ENCODE results near the gene TNFAIP8L1.
"Not testable (repeated sequence)": the region's sequence is repeated elsewhere in the genome, so short reads cannot be mapped to it uniquely, and the experiment has no call there.

TNFAIP8L1 gene

DNA sequence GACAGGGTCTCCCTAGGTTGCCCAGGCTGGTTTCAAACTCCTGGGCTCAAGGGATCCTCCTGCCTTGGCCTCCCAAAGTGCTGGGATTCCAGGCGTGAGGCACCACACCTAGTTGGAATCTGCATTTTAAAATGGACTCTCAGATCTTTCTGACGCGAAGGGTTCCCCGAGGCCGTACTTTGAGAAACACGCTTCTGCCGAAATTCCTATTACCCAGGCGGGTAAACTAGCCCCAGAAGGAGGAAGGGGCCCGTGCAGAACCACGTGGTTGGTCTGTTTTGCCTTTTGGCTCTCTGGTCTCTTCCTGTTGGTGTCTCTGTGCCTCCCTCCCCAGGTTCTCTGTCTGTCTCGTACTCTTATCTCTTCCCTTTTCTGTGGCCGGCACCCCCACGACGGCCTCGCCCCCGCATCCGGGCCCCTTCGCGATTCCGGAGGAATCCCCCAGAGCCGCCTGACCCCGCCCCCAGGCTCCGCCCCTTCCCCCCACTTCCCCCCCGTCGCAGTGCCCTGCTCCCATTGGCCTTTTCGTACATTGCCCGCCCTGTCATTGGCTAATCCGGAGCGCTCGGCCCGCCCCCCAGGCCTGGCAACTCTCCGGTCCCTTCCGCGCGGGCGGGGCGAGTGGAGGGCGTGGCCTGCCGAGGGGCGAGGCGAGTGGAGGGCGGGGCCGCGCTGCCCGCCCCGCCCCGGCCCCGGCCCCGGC is at the start of gene TNFAIP8L1:
TSS of gene TNFAIP8L1 (plus strand) at position 689 of the 703 bp plus-strand sequence. CDS start 12,354 bp downstream, outside the sequence.
- peak; percentile 95 for DNase-seq

- peak; percentile 20 for DNase-seq
Observed at GRCh38 chr19:4589579-4590410, 49.5 kb upstream of the TNFAIP8L1 start.

- no peak for DNase-seq
Observed at GRCh38 chr19:4590559-4590958, 48.8 kb upstream of the TNFAIP8L1 start.

GRCh38 chr19:4591320-4591719 is 48.0 kb upstream of the TNFAIP8L1 start:
- no peak for DNase-seq

DNA sequence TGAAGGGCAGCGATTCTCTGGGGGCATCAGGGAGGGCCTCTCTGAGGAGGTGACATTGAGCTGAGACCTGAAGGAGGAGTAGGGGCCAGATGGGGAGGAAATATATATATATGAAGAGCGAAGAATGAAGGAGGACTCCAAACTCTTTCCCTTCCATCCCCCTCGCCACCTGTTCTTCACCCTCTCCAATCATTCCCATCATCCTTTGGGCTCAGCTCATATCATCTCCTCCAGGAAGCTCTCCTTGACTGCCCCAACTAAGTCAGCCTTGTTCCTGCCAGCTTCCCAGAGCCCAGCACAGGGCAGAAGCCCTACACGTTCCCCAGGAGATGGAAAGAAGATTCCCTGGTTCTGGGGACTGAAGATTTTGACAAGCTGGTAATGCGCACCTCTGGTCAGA is 46.9 kb upstream of the TNFAIP8L1 start:
- no peak for DNase-seq

GRCh38 chr19:4593409-4593851 is 45.9 kb upstream of the TNFAIP8L1 start:
- DNase-seq, result peak; percentile 90

- no peak for DNase-seq
Observed at GRCh38 chr19:4594201-4594600, 45.1 kb upstream of the TNFAIP8L1 start.

DNA sequence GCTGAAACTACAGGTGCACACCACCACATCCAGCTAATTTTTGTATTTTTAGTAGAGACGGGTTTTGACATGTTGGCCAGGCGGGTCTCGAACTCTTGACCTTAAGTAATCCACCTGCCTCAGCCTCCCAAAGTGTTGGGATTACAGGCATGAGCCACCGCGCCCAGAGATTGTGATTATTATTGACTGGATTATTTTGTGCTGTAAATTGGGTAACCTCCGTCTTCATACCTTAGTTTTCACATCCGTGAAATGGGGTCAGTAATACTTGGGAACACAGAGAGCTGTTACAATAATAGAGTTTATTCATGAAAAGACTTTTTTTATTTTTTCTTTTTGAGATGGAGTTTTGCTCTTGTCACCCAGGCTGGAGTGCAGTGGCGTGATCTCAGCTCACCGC is 44.2 kb upstream of the TNFAIP8L1 start:
- not testable (repeated sequence) for DNase-seq

DNA sequence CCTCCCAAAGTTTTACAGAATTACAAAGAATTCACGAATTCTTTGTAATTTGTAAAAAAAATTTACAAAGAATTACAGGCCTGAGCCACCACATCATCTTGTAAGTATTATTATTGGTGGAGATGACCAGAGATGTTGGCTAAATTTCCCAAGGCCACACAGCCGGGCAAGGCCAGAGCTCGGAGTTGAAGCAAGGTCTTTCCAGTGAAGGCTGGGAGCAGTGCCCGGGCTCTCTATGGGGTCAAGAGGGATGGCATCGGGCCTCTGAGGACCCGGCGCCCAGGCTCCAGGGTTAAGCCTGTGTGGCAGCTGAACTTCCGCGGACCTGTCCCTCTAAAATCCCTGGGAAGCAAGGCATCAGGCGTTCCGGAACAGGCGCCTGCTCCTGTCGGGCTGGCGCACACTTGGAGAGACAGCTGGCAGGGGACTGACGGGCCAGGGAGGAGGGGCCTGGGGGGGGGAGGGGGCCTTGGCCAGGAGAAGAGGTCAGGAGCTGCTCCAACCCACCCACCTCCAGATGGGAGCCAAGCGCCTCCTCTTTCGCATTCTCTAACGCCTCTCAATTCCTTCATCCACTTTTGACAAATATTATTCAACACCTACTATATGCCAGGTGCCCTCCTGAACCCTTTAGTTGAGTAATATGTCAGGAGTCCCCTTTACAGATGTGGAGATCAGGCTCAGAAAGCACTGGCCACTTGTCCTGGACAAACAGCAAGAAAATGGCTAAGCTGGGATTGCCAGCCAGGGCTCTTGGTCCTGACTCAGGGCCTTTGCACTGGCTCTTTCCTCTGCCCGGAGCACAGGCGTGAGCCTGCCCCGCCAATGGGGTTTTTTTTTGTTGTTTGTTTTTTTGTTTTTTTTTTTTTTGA is 43.0 kb upstream of the TNFAIP8L1 start:
- no peak for DNase-seq

DNA sequence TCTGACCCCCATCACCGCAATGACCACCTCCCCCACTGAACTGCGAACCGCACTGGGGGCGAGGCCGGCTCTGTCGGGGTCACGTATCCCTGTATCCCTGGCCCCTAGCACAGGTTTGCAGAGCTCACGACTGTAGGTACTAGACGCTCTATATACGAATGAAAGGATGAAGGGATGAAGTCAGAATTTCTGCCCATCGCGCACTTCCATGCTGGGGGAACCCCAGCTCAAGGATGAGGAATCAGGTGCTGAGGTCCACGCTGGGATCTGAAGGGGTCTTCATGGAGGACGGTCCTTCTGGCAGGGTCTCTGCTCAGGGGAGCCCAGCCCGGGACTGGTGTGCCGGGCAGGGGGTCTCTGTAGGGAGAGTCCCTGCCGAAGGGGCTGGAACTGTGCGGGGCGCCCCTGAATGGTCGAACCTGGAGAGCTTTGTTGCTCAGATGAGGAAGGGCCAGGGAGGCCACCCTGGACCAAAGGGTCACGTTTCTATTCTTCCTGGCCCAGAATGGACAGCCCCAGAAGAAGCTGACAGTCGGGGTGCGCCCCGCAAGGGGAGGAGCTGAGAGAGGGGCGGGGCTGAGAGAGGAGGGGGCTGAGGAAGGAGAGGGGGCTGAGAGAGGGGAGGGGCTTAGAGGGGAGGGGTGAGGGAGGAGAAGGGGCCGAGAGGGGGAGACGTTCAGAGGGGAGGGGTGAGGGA is 41.9 kb upstream of the TNFAIP8L1 start:
- no peak for DNase-seq

DNA sequence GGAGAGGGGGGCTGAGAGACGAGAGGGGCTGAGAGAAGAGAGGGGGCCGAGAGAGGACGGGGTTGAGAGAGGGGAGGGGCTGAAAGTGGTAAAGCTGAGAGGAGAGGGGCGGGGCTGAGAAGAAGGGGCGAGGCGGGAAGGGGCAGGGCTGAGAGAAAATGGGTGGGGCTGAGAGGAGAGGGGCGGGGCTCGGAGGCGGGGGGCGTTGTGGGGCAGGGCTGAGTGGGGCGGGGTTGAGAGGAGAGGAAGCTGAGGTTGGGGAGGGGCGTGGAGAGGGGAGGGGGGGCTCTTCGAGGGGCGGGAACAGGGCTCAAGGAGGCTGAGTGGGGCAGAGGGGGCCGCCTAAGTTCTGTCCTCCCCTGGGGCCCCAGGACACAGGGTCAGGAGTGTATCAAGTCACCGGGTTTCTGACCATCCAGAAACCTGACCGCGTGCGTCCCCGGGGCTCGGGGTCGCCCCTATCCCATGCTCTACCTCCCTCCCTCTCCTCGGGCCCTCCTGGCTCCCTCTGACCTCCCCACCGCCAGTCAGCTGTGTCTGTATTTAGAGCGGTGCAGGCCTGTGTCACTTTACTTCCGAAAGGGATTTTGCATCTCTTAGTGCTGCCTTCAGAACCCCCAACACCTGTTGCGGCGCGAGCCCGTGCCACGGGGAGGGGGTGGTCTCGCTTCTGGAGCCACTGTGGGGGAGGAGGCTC is 41.2 kb upstream of the TNFAIP8L1 start:
- DNase-seq, result peak; percentile 36

- DNase-seq, result no peak
Observed at GRCh38 chr19:4598712-4599111, 40.6 kb upstream of the TNFAIP8L1 start.

DNA sequence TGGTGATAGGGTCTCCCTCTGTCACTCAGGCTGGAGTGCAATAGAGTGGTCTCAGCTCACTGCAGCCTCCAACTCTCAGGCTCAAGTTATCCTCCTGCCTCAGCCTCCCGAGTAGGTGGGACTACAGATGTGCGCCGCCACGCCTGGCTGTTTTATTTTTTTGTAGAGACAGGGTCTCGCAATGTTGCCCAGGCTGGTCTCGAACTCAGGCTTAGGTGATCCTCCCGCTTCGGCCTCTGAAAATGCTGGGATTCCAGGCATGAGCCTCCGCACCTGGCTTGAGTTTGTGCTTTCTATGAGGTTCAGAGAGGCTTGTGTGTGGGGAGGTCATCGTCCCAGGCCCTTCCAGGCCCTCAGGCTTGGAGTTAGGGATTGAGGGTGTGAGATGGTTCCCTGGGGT is 39.2 kb upstream of the TNFAIP8L1 start:
- DNase-seq, result no peak

DNA sequence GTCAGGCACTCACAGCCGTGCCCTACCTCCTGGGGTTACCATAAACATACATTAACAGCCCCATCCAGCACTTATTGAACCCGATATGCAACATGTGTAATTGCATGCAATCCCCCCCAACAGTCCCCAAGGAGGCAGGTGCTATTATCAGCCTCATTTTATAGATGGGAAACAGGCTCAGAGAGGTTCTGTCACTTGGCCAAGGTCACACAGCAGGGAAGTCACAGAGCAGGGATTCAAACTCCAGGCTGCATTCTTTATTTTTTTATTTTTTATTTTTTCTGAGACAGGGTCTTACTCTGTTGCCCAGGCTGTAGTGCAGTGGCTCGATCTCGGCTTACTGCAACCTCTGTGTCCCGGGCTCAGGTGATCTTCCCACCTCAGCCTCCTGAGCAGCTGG is 38.4 kb upstream of the TNFAIP8L1 start:
- no peak for DNase-seq

DNA sequence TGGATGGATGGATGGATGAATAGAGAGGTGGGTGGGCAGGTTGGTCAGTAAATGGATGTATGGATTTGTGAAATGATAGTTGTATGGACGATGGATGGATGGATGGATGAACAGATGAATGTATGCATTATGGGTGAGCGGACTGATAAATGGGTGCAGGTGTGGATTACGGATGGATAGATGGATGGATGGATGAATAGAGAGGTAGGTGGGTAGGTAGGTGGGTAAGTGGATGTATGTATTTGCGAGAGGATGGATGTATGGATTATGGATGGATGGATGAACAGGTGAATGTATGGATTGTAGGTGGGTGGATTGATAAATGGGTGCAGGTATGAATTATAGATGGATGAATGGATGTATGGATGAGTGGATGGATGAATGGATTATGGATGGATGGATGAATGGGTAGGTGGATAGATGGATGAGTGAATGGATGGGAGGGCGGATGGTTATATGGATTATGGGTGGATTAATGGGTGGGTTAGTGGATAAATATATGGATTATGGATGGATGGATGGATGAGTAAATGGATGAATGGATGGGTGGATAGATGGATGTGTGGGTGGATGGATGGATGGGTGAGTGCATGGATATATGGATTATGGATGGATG is 37.0 kb upstream of the TNFAIP8L1 start:
- no peak for DNase-seq

DNA sequence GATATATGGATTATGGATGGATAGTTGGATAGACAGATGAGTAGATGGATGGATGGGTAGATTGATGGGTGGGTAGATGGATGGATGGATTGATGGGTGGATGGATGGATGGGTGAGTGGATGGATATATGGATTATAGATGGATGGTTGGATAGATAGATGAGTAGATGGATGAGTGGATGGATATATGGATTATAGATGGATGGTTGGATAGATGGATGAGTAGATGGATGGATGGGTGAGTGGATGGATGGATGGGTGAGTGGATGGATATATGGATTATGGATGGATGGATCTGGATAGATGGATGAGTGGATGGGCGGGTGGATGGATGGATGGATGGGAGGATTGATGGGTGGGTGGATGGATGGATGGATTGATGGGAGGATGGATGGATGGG is 36.4 kb upstream of the TNFAIP8L1 start:
- no peak for DNase-seq

- DNase-seq, result no peak
Observed at GRCh38 chr19:4604912-4605311, 34.4 kb upstream of the TNFAIP8L1 start.

GRCh38 chr19:4606181-4606580 is 33.1 kb upstream of the TNFAIP8L1 start:
- DNase-seq, result no peak

DNA sequence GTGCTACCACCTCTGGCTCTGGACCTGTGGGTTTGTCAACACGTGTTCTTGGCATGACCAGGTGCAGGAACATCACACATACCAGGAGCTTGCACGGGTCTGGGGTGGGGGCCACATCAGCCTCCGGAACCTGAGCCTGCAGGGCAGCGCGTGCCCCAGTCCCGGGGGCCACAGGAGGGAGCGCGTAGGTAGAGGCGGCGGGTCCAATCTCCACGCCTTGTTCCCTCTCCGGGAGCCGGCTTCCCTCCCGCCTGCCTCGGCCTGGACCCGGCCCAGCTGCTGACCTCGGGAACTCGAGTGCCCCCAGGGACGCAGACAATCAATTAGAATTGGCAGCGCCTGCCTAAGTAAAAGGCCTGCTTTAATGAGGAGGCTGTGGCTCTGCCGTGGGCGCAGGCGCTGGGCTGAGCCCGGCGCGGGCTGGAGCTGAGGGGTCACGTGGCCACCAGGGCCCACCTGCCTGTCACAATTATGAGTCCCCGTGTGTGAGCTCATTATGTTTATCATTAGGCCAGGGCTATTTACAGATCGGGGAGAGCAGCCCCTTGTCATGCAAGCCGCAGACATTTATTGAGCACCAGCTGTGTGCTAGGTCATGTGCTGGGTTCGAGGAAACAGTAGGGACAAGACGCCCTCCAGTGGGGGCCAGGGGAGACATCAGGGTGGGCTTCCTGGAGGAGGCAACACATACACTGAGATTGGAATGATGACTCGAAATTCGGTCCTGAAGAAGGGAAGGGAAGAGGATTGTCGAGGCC is 32.2 kb upstream of the TNFAIP8L1 start:
- DNase-seq, result no peak

GRCh38 chr19:4609878-4610511 is 29.3 kb upstream of the TNFAIP8L1 start:
- no peak for DNase-seq

Measured in HCEC 1CT (cell line).